ENCODE data around the gene GPRC5B. TPM values are rescaled to one million over a fixed set of nuclear protein-coding genes. Genes with fewer than 3 reads are reported as not detected.

The GPRC5B gene
- total RNA-seq, 4 donors from 2014 or later: 19.9 to 34.1 (median 27.7) TPM

- no peaks in the 10 kb centered on the region for H3K9me3 ChIP-seq
- no peaks in the 10 kb centered on the region for H3K27me3 ChIP-seq
- no peaks in the 10 kb centered on the region for H3K4me1 ChIP-seq
- H3K27ac ChIP-seq: no peak overlapping the region
- DNase-seq: no peak
- TF ChIP-seq CTCF (IDR thresholded peaks at IDR 0.05) (no peak), POLR2A (IDR thresholded peaks at IDR 0.05) (no peak)
- intact Hi-C loops (cut with DNase I): no loop called here
- H3K4me3 ChIP-seq (replicated peaks in 1 of 3): no peak overlapping the region
- WGBS, 2 donors: 79 to 87% methylated on average over 8 of the region's 8 CpGs
- no peaks in the 10 kb centered on the region for H3K36me3 ChIP-seq
Observed at GRCh38 chr16:19926449-19927390, 42.1 kb upstream of the GPRC5B start.

- no peaks in the 10 kb centered on the region for H3K36me3 ChIP-seq
- no peak overlapping the region for H3K4me3 ChIP-seq (replicated peaks in 1 of 3)
- H3K9me3 ChIP-seq: no peaks in the 10 kb centered on the region
- intact Hi-C loops (cut with DNase I): no loop called here
- H3K4me1 ChIP-seq: no peaks in the 10 kb centered on the region
- DNase-seq: no peak
- H3K27ac ChIP-seq: no peak overlapping the region
- no peaks in the 10 kb centered on the region for H3K27me3 ChIP-seq
- WGBS, 2 donors: 67 to 84% methylated on average over 5 of the region's 5 CpGs
- no peak for TF ChIP-seq POLR2A (IDR thresholded peaks at IDR 0.05)
- TF ChIP-seq CTCF (IDR thresholded peaks at IDR 0.05): no peak
Observed at GRCh38 chr16:19923396-19923795, 38.7 kb upstream of the GPRC5B start.

- Histone ChIP-seq H3K9me3 (no peaks in the 10 kb centered on the region), H3K27me3 (no peaks in the 10 kb centered on the region), H3K27ac (no peak overlapping the region), H3K4me1 (no peaks in the 10 kb centered on the region), H3K36me3 (no peaks in the 10 kb centered on the region), H3K4me3 (replicated peaks in 1 of 3) (no peak overlapping the region)
- WGBS, 2 donors: 87 to 92% methylated on average over 7 of the region's 7 CpGs
- TF ChIP-seq POLR2A (IDR thresholded peaks at IDR 0.05) (no peak), CTCF (IDR thresholded peaks at IDR 0.05) (no peak)
- no peak for DNase-seq
- intact Hi-C loops (cut with DNase I): no loop called here
Observed at GRCh38 chr16:19919142-19919541, 34.5 kb upstream of the GPRC5B start.

DNA sequence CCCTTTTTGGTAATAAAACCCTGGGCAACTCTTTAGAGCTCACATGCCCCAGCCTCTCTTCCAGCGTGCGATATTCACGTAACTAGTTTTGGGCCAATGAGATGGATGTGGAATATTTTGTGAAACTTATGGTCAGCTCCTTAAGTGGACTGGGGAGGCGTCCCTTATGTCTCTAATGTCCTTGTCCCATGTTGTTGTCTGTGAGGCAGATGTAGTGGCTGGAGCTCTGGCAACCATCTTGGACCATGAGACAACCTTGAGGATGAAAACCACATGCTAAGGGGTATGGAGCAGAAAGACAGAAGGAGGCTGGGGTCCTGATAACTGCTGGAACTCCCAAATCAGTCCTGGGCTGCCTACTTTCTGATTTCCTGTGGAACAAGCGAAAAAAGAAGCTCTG lies 31.4 kb upstream of the GPRC5B start:
- intact Hi-C loops (cut with DNase I): no loop called here

More for the DNA sequence above, 31.4 kb upstream of the GPRC5B start:
- DNase-seq: no peak
- H3K4me1 ChIP-seq: no peaks in the 10 kb centered on the region
- 86 to 90% methylated on average over 5 of the region's 5 CpGs for WGBS, 2 donors
- no peak overlapping the region for H3K4me3 ChIP-seq (replicated peaks in 1 of 3)
- TF ChIP-seq POLR2A (IDR thresholded peaks at IDR 0.05) (no peak), CTCF (IDR thresholded peaks at IDR 0.05) (no peak)
- H3K9me3 ChIP-seq: no peaks in the 10 kb centered on the region
- no peak overlapping the region for H3K27ac ChIP-seq
- H3K27me3 ChIP-seq: no peaks in the 10 kb centered on the region
- H3K36me3 ChIP-seq: no peaks in the 10 kb centered on the region

All from thyroid gland (tissue), 4 donors.